GM12872 (cell line): ENCODE results near the gene NAP1L4.

Experiments used
- CTCF ChIP-seq: IDR thresholded peaks from 3 replicates; pipeline ENCODE4 v1.5.1; 2011; ENCODE audit warnings: low read depth, mild to moderate bottlenecking, low read length, moderate library complexity; ENCODE audit not compliant: insufficient read depth

Gene NAP1L4

GRCh38 chr11:2913776-2914175 is 78.4 kb downstream of the NAP1L4 start:
- no peak for TF ChIP-seq CTCF

- TF ChIP-seq CTCF = no peak
Measured at GRCh38 chr11:2913019-2913431, 79.1 kb downstream of the NAP1L4 start.

- TF ChIP-seq CTCF = no peak
Measured at GRCh38 chr11:2912498-2912897, 79.6 kb downstream of the NAP1L4 start.

- TF ChIP-seq CTCF = no peak
Measured at GRCh38 chr11:2911785-2912391, 80.2 kb downstream of the NAP1L4 start.

GRCh38 chr11:2911088-2911784 is 80.9 kb downstream of the NAP1L4 start:
- TF ChIP-seq CTCF = no peak

- TF ChIP-seq CTCF = no peak
Measured at GRCh38 chr11:2910401-2910955, 81.7 kb downstream of the NAP1L4 start.

GRCh38 chr11:2909133-2909902 is 82.8 kb downstream of the NAP1L4 start:
- TF ChIP-seq CTCF = no peak
